HG03175 (cell line): Measurements from ENCODE around the gene NPM1.
"Not testable (repeated sequence)": the region's sequence is repeated elsewhere in the genome, so short reads cannot be mapped to it uniquely, and the experiment has no call there.

Source experiments
- ATAC-seq: cut with Tn5 transposase; IDR thresholded peaks from one replicate; pipeline ENCODE4 v1.9.1; 2021; ENCODE audit warnings: mild to moderate bottlenecking, moderate library complexity; ENCODE audit not compliant: unreplicated experiment

Gene NPM1

GRCh38 chr5:171384999-171385398 lies 2.6 kb upstream of the NPM1 start:
- ATAC-seq, result not testable (repeated sequence)

GRCh38 chr5:171386006-171386671 lies 1.5 kb upstream of the NPM1 start:
- ATAC-seq, result no peak

DNA sequence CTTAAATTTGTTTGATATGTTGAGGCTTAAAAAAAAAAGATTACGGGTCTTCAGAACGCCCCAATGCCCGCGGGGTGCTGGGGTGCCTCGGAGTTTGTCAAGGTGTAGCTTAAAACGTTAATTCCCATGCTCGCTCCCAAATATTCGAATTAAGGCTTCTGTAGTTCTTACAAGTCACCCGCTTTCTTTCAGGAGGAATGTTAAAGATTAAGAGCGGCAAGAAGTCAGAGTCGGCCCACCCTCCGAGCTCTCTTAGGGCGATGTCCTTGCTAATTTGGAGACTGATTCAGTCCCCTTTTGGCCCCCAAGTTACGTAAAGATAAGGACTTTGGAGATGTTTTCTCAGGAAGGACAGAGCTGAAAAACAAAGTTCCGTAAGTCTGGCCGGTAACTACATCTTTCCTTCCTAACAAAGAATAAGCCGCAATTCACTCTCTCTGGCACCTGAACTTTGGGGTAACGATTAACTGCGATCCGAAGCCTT lies 746 bp upstream of the NPM1 start:
- no peak for ATAC-seq

- peak; percentile 46 for ATAC-seq
Measured at GRCh38 chr5:171387970-171388815, 544 bp downstream of the NPM1 start.

- ATAC-seq, result no peak
Measured at GRCh38 chr5:171388816-171389168, 1.1 kb downstream of the NPM1 start.

- no peak for ATAC-seq
Measured at GRCh38 chr5:171390883-171391677, 3.4 kb downstream of the NPM1 start.

DNA sequence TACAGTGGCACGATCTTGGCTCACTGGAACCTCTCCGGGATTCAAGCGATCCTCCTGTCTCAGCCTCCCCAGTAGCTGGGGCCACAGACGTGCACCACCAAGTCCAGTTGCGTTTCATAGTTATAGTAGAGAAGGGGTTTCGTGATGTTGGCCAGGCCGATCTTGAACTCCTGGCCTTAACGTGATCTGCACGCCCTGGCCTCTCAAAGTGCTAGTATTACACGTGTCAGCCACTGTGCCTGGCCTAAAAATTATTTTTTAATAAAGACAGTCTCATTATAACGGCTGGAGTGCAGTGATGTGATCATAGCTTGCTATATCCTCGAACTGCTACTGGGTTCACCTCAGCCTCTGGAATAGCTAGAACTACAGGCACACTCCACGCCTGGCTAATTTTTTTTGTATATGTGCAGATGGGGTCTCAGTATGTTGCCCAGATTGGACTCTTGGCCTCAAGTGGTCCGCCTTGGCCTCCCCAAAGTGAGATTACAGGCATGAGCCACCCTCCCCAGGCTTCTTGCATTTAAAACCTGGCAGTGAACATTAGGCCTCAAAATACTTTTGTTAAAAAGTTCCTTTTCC lies 4.4 kb downstream of the NPM1 start:
- ATAC-seq, result no peak

DNA sequence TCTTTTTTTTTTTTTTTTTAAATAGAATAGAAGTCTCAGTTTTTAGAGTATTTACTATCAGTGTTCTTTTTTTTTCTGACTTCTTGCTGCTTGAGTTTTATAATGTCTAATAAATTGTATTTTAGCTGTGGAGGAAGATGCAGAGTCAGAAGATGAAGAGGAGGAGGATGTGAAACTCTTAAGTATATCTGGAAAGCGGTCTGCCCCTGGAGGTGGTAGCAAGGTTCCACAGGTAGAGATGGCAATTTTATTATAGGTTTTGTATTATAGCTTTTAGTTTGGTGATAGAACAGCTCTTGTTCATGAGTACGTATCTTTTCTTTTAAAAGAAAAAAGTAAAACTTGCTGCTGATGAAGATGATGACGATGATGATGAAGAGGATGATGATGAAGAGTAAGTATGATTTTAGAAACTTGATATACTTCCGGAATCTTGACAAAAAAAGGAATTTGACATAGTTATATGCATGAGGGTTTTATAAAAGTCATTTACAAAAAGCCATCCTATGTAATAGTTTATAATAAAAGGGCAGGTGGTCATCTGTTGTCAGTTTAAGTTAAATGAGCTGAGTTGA lies 5.0 kb downstream of the NPM1 start:
- no peak for ATAC-seq

GRCh38 chr5:171395042-171395441 lies 7.4 kb downstream of the NPM1 start:
- ATAC-seq, result no peak

DNA sequence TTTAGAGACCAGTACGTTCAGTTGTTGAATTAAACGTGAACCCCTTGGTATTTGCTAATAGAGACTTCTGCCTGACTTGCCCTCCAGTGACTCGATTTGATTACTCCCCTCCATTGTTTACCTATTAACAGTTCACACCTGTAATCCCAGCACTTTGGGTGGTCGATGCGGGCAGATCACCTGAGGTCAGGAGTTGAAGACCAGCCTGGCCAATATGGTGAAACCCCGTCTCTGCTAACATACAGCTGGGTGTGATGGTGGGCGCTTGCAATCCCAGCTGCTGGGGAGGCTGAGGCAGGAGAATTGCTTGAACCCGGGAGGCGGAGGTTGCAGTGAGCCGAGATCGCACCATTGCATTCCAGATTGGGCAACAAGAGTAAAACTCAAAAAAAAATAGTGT lies 8.9 kb downstream of the NPM1 start:
- ATAC-seq, result not testable (repeated sequence)

- ATAC-seq, result no peak
Measured at GRCh38 chr5:171397190-171397589, 9.5 kb downstream of the NPM1 start.

DNA sequence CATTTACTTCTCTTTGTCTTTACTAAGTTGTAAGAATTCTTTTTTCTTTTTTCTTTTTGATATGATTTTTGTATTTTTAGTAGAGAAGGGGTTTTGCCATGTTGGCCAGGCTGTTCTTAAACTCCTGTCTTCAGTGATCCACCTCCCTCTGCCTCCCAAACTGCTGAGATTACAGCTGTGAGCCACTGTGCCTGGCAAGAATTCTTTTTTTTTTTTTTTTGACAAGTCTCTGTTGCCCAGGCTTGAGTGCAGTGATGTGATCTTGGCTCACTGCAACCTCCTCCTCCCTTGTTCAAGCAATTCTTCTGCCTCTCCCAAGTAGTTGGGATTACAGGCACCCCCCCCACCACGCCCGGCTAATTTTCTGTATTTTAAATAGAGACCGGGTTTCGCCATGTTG lies 9.9 kb downstream of the NPM1 start:
- no peak for ATAC-seq

DNA sequence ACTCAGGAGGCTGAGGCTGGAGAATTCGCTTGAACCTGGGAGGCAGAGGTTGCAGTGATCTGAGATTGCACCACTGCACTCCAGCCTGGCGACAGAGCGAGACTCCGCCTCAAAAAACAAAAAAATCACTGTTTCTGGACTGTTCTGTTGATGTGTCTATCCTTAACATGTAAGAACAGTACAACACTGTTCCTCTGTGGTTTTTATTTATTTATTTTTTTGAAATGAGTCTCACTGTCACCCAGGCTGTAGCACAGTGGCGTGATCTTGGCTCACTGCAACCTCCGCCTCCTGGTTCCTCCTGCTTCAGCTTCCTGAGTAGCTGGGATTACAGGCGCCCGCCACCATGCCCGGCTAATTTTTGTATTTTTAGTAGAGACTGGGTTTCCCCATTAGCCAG lies 11.0 kb downstream of the NPM1 start:
- ATAC-seq, result not testable (repeated sequence)

DNA sequence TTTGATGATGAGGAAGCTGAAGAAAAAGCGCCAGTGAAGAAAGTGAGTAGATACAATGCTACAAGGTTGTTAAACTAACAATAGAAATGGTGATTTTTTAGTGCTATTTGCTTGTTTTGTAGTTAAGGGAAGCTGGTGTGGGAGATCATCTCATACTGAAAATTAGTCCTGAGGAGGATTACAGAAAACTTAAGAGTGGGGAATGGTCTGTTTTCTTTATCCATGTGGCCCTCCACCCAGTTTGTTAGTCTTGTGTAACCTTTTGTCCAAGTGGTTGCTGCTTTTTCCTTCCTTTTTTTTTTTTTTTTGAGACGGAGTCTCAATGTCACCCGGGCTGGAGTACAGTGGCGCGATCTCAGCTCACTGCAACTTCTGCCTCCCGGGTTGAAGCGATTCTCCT lies 12.5 kb downstream of the NPM1 start:
- no peak for ATAC-seq

- no peak for ATAC-seq
Measured at GRCh38 chr5:171401167-171401947, 13.7 kb downstream of the NPM1 start.

DNA sequence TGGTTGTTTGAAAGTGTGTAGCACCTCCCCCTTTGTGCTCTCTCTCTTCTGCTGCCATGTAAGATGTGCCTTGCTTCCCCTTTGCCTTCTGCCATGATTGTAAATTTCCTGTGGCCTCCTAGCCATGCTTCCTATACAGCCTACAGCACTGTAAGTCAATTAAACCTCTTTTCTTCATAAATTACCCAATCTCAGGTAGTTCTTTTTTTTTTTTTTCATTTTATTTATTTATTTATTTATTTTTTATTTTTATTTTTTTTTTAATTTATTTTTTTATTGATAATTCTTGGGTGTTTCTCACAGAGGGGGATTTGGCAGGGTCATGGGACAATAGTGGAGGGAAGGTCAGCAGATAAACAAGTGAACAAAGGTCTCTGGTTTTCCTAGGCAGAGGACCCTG lies 15.1 kb downstream of the NPM1 start:
- ATAC-seq, result not testable (repeated sequence)

DNA sequence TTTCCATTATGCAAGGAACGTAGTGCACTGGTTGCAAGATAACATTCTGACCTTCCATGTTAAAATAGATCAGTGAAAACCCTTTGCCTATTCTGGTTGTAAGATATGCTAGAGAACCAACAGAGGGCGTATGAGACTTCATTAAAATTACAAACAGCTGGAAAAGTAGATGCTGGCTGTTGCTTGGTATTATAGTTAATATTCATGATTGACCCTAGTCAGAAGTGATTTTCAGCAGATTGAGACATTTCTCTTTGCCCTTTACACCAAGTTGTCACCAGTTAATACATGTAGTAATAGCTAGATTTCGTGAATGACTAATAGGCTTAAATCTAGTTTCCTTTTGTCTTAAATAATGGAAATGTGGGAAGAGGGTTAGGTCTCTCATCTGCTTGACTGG lies 18.0 kb downstream of the NPM1 start:
- no peak for ATAC-seq

- no peak for ATAC-seq
Measured at GRCh38 chr5:171407234-171407633, 19.6 kb downstream of the NPM1 start.

GRCh38 chr5:171409164-171410136 lies 21.8 kb downstream of the NPM1 start:
- no peak for ATAC-seq
